CMK (cell line): ENCODE data around the gene IFITM10.

Source experiments
- DNase-seq: peaks from one replicate; pipeline ENCODE4 v3.0.0-alpha.2; 2010; ENCODE audit warnings: low read depth

Gene IFITM10

GRCh38 chr11:1750481-1750839 lies at the start of gene IFITM10:
Gene IFITM10, minus strand, starts transcription at chr11:1750595. Its CDS starts 153 bp downstream, at chr11:1750442.
- DNase-seq: no peak

GRCh38 chr11:1797391-1798125 lies 47.2 kb upstream of the IFITM10 start:
- no peak for DNase-seq

- DNase-seq: no peak
Measured at GRCh38 chr11:1796413-1797011, 46.1 kb upstream of the IFITM10 start.

GRCh38 chr11:1793081-1793480 lies 42.7 kb upstream of the IFITM10 start:
- no peak for DNase-seq

- no peak for DNase-seq
Measured at GRCh38 chr11:1792461-1792860, 42.1 kb upstream of the IFITM10 start.

GRCh38 chr11:1791912-1792311 lies 41.5 kb upstream of the IFITM10 start:
- DNase-seq: no peak

- DNase-seq: no peak
Measured at GRCh38 chr11:1786466-1786865, 36.1 kb upstream of the IFITM10 start.

GRCh38 chr11:1785749-1786413 lies 35.5 kb upstream of the IFITM10 start:
- DNase-seq: no peak

GRCh38 chr11:1784761-1785650 lies 34.6 kb upstream of the IFITM10 start:
- no peak for DNase-seq

GRCh38 chr11:1783725-1784529 lies 33.5 kb upstream of the IFITM10 start:
- DNase-seq: no peak

- DNase-seq: no peak
Measured at GRCh38 chr11:1782831-1783724, 32.7 kb upstream of the IFITM10 start.

GRCh38 chr11:1782031-1782590 lies 31.7 kb upstream of the IFITM10 start:
- no peak for DNase-seq

- DNase-seq: no peak
Measured at GRCh38 chr11:1781593-1781975, 31.2 kb upstream of the IFITM10 start.

GRCh38 chr11:1780700-1781592 lies 30.6 kb upstream of the IFITM10 start:
- DNase-seq: peak; percentile 66

GRCh38 chr11:1779806-1780699 lies 29.7 kb upstream of the IFITM10 start:
- no peak for DNase-seq

- DNase-seq: no peak
Measured at GRCh38 chr11:1779034-1779805, 28.8 kb upstream of the IFITM10 start.
